SIG-M5 treated with dmso at 0.1 percent for 504 hours (cell line): ENCODE results near the gene CSF2.

Source experiments
- DNase-seq: peaks from one replicate; lab custom pipeline; 2025; ENCODE audit not compliant: unreplicated experiment; lab: John Stamatoyannopoulos, UW

Gene CSF2

DNA sequence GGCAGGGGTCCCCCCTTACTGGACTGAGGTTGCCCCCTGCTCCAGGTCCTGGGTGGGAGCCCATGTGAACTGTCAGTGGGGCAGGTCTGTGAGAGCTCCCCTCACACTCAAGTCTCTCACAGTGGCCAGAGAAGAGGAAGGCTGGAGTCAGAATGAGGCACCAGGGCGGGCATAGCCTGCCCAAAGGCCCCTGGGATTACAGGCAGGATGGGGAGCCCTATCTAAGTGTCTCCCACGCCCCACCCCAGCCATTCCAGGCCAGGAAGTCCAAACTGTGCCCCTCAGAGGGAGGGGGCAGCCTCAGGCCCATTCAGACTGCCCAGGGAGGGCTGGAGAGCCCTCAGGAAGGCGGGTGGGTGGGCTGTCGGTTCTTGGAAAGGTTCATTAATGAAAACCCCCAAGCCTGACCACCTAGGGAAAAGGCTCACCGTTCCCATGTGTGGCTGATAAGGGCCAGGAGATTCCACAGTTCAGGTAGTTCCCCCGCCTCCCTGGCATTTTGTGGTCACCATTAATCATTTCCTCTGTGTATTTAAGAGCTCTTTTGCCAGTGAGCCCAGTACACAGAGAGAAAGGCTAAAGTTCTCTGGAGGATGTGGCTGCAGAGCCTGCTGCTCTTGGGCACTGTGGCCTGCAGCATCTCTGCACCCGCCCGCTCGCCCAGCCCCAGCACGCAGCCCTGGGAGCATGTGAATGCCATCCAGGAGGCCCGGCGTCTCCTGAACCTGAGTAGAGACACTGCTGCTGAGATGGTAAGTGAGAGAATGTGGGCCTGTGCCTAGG lies at the start of gene CSF2:
CSF2 (plus strand) TSS at position 559 of the 783 bp plus-strand sequence; CDS start at position 594, 35 bp downstream.
- no peak for DNase-seq

DNA sequence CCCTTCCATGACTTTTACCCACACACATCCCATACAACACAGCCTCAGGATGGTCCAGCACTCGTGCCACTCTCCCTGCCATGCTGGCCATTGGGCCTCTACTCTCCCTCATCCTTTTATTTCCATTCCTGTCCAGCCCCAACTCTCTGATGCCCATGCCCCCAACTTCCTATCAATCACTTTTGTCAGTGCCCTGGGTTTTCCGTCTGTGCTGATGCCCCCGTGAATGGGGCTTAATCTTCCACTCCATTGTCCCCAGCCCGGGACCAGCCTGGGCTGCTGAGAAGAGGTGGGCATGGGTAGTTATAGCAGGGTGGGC lies 49.5 kb upstream of the CSF2 start:
- DNase-seq: no peak

DNA sequence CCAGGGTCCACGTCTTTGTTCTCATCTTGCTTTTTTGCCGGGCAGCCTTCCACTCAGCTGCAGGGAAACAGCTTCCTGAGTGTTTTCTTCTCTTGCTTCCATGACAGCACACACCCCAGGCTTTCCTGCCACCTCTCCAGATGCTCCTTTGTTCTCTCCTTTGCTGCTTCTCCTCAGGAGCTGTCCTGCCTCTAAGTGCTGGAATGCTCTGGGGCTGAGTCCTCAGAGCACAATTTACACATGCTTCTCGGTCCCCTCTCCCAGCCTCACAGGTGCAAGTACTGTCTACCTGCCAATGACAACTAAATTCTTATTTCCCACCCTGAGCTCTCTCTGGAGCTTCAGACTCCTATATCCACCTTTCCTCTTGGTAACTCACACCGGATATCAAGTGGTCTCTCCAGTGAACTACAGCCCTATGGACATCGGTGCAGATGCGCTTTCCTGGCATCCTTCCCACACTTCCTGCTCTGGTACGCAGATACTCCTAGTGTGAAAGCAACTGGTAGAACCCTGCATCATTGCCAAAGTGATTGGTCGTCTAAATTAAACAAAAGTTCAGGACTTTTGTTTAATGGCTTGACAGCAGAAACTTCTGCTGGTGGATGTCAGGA lies 48.7 kb upstream of the CSF2 start:
- no peak for DNase-seq

DNA sequence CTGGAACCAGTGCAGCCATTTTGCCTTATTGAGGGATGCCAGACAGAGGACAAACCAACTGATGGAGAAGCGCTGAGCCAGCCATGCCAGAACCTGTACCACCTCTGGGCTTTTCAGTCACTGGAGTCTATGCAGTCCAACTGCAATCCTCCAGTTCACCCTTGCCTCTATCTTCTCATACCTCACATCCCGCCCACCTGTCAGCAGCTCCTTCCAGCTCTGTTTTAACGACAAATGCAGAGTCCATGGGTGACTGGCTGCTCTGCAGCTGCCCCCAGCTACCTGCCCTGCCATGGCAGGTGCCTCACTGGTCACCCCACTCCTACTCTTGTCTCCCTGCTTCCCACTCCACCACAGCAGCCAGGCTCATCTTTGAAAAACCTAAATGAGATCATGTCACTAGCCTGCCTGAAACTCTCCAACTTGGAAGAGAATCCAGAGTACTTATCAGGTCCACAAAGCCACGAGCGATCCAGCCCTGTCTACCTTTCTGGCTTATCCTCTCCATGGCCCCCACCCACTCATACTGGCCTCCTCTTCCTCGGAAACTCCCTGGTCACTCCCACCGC lies 48.1 kb upstream of the CSF2 start:
- no peak for DNase-seq

DNA sequence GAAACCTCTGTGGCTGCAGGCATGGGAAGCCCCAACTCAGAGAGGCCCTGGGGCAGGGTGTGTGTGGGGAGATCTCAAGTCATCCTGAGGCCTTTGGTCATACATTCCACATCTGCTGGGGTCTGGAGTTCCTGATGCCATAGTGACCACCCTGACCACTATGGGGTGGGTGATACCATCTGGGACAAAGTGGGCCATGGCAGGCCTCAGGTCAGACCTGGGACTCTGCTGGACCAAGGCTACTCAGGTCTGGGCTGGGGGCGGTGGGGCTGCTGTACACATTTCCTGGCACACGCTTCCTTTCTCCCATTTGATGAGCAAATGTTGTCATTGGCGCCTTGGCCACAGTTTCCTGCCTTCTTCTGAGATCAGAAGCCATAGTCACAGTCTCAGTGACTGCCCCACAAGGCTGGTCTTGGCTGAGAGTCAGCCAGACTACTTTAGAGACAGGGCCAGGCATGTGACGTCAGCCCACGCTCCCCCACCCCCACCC lies 47.0 kb upstream of the CSF2 start:
- no peak for DNase-seq

DNA sequence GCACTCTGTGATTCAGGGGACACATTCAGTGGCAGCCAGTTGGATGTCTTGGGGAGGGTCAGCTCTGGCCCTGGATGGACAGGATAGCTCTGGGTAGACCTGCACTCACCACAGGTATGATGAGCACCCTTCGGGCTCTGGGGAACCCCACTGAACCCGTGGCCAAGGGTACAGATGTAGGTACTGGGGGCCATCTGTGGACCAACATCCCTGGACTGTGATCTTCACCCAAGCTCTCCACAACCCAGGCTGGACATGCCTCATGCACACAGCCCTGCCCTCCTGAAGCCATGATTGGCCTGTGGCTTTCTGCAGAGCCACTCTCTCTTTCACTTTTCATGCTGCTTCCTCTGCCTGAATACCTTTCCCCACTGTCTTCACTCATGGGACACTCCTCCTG lies 46.6 kb upstream of the CSF2 start:
- no peak for DNase-seq

DNA sequence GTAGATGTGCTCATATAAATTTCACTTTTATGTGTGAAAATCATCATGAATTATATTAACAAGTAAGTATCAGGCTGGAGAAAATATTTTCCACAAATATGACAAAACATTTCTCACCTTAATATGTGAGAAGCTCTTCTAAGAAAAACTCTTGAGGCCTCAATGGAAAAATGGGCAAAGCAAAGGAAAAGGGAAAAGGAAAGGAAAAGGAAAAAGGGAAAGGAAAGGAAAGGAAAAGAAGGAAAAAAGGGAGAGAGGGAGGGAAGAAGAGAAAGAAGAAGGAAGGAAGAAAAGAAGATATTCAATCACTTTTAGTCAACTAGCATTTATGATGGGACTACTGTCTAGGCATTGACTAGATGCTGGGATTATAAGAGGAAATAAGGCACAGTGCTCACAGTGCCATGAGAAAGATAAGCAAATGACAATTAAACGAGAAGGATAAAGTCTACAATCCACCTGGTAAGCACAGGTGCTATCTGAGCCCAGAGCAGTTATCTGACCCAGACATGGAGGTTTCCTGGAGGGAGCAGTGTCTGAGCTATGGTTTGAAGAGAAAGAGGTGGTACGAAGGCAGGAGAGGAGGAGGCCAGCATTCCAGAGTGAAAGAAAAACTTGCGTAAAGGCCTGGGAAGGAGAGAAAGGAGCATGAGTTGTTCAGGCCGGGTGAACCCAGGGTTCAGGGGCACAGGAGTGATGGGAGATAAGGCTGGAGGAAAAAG lies 43.8 kb upstream of the CSF2 start:
- DNase-seq: no peak

DNA sequence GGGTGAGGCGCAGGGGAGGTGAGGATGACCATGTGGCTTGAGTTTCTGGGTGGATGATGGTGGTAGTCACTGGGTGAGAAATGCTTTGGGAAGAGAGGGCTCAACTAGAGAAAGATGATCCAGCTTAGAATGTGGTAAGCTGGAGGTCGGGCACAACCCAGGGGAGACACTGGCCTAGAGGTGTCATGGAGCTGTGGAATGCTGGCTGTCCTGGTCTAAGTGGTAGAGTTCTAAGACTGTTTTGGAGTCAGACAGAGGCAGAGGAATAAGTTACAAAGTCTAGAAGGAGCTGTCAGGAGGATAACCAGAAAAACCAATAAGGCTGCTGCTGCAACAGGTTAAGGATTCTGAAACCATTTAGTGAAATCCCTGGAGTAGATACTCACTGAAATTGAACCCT lies 43.0 kb upstream of the CSF2 start:
- no peak for DNase-seq

DNA sequence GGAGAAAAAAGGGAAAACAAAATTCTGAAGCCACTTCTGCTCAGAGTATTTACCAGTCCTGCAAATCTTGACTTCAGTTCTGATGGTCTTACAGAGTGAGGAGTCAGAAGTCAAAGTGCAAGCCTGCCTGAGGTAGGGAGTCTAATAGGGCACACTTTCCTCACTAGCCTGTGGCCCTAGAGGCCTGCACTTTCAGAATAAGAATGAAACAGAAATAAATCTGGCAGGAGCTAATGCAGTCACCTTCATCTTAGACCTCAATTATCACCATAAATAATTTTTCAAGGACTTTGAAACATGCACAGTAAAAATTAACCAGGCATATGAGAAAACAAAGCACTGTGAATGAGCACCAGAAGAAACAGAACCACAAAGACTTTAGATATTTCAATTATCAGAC lies 41.4 kb upstream of the CSF2 start:
- DNase-seq: no peak

DNA sequence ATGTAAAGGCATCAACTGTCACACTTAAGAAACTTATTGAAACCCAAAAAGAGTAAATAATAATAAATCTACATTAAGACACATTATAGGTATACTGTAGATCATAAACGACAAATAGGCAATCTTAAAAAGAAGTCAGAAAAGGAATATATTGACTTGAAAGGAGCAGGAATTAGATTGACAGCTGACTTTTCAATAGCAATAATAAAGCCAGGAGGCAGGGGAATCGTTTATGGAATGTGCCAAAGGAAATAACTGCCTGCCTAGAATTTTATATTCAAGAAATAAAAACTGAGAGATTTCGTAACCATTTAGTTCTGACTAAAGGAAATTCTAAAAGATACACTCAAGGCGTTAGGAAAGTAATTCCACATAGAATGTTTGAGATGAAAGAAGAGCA lies 40.5 kb upstream of the CSF2 start:
- no peak for DNase-seq

DNA sequence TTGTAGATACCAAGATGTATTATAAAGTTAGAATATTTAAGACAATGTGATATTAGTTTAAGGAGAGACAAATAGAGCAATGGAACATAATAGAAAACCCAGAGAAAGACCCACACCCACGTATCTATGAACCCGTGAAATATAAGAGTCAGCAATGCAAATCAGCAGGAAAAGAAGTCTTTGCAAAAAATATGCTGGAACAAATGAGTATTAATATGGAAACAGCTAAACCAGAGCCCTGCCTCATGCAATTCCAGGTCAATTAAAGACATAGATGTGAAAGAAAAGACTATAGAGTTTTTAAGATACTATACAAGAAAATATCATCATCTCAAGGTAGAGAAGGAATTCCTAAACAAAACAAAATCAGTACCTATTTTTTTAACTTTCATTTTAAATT lies 36.2 kb upstream of the CSF2 start:
- no peak for DNase-seq

DNA sequence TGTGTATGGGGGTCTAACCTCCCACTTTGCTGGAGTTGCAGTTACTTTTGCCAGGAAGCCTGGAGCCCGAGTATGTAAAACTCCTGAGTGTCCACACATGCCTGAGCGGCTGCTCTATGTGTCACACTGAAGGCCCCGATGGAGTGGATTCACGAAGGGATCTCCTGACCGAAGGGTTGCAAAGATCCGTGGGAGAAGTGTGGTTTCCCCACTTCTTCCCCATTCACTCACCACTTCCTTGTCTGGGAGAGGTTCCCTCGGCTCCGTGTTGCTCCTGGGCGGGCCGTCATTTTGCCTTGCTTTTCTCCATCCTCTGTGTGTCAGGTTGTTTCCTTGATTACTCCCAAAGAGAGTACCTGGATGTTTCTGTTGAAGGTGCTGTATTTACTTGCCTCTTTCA lies 29.4 kb upstream of the CSF2 start:
- DNase-seq: no peak

DNA sequence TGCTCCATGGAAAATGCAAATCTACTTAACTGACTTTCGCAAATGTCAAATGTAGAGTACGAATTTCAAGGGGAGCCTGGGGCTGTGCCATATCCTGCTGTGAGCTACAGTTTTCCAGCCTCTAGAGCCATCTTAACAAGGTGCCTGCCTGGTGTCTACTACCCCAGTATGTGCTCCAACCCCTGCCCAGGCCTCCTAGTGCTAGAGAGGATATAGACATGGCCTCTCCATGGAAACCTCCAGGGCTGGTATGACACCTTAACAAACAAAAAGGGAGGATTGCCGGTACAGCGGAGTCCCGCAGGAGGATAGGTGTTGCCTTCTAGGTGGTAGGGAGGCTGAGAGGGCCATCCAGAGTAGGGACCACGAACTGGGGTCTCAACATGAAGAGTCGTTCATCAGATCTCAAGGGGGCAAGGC lies 26.7 kb upstream of the CSF2 start:
- DNase-seq: no peak

DNA sequence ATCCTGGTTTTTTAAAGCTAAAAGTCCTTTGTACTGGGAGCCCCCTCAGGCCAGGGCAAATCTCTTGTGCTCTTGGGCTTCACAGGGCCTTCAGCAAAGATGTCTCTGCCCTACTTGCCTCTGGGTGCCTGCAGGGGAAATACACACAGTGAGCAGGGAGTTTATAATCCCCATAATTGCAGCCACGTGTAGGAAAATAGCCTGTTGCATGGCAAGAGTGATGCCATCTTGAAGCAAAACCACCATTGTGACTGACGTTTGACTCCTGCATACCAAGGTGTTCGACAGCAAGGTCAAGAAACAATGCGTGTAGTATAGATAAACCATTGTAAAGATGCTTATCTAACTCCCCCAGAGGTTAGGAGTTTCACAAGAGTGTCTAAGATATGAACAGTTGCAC lies 24.5 kb upstream of the CSF2 start:
- no peak for DNase-seq

DNA sequence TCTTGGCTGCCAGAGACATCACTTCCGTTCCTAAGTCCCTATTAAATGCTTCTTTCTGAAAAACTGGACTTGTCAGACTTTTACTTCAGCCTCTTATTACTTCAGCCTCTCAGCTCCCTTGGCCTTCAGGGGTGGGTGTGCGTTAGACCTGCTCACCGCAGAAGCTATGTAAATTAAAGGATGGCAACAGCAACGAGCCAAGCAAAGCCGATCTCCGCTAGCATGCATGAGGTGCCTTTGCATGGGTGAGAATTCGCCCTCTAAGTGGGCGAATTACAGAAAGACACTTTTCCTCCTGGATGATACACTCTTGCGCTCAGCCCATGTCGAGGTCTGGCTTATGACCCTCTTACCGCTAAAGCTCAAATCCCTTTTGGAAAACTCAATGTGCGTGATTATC lies 24.0 kb upstream of the CSF2 start:
- no peak for DNase-seq

DNA sequence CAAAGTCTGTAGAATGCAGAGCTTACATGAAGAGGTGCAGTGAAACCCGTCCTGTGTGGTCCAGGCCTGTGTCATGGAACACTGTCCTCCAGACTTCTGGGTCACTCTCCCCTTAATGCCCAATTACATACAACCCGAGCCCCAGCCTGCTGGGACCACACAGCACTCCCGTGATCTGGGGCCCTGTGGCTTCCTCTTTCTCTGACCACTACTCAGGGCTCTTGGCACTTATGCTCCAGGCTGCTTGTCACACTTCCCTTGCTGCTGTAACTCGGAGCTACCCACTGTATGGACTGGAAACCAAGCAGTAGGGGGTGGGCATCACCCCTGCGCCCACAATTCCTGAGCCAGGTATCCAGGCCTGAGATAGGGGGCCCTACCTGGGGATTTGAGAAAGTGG lies 23.5 kb upstream of the CSF2 start:
- DNase-seq: peak; percentile 47

DNA sequence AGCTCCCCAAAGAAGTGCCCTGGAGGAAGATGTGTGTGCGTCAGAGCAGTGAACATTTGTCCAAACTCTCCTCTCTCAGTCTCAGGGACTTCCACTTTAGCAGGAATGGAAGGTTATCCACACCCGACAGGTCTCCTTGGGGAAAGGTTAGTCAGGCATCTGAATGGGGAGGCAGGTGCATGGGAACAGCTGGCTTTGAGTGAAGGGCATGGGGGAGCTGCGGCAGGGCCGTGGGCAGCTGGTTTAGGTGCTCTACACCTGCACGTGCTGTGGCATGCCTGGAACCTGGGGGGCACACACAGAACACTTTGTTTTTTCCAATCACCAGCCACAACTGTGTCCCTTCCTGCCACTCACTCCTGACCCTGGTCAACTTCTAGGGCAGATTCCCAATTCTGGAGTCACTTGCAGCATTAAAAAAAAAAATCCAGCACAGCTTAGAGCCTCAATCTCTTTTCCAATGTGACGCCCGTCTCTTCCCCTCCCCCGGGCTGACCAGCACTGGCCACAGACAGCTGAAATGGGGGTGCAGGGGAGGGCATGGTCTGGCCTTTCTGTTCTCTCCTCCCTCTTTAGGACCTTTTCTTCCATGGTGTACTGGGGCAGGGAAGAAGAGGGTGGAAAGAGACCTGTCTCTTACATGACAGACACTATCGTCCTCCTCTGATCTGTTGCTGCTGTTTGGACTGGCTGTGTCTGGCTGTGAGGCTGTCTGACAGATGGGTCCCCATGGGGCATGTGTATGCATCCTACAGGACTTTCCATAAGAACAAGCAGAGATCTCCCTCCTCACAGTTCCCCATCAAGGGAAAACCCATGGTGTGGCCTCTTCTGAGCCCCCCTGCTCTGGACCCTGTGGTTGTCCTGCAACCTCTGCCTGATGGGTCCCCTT lies 22.7 kb upstream of the CSF2 start:
- no peak for DNase-seq

DNA sequence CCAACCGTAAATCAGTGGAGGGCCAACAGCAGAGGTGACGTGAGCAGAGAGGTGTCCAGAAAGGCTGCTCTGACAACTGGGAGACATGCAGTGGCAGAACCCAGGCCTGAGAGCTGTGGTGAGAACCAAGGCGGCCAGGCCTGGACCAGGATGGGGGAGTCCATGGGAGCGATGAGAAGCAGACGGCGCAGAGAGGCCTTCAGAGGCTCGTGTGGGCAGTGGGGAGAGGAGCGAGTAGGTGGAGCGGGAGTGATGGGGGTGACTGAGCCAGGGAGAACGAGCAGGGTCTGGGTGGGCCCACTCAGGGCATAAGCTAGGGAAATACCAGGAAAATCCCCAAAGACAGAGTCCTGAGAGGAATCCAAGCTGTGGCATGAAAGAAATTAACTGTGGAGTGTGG lies 21.1 kb upstream of the CSF2 start:
- no peak for DNase-seq

DNA sequence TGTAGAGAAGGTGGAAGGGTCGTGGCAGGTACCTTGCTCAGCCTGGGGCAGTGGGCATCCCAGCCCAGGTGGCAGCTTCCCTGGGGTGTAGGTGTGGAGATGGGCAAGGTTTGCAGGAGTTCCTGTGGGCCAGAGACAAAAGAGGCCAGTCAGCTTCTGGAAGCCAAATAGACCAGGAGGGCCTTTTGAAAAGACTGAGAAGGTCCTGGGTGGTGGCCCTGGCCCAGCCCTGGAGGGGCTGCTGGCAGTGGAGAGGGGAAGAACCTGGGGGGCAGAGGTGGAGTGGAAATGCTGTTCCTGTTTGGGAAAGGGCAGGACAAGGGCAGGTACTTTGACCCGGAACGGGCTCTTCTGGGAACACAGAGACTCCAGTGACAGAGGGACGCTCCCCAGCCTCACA lies 20.1 kb upstream of the CSF2 start:
- DNase-seq: no peak

DNA sequence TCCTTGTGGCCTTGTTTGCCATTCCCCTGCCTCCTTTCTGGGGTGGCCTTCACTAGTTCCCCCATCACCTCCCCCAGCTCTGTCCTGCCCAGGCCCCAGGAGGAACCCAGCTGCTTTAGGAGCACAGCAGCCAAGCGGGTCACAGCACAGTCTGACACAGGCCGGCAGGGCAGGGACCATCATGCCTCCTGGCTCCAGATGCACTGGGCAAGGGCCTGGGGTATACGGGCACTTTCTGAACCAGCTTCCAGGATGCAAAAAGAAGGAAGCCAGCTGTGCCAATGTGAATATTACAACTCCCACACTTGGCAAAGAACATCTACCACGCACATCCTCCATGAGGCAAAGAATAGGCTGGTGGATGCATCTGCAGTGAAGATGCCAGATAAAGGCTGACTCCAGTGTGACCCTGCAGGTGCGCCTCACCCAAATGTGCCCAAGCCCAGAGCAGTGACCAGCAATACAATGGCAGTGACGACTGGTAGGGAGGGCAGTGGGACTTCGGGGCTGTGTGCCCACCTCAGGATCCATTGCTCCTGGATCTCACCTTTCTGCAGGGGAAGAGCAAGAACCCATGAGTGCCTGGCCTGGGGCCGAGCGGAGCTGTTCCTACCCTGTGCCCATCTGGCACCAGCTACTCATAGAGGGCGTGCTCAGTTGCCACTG lies 19.4 kb upstream of the CSF2 start:
- DNase-seq: no peak
